Measurements from ENCODE around the gene PPID.

- no peak for TF ChIP-seq POLR2AphosphoS5 (IDR thresholded peaks at IDR 0.05)
- no peak for TF ChIP-seq CTCF (IDR thresholded peaks at IDR 0.05)
- no peak for TF ChIP-seq EP300 (IDR thresholded peaks at IDR 0.05)
These were observed 27.2 kb upstream of the PPID start for GRCh38 chr4:158750379-158750778.
